Smooth muscle cell (in vitro differentiated cells): ENCODE data around the gene CFAP221. TPM values are rescaled to one million over a fixed set of nuclear protein-coding genes. Genes with fewer than 3 reads are reported as not detected.

Source experiments
- DNase-seq: peaks from one replicate; lab custom pipeline; 2025; ENCODE audit not compliant: unreplicated experiment; lab: John Stamatoyannopoulos, UW
- H2AFZ ChIP-seq: fragments of 200-600 bp; sonication (generic); 2 replicates; pipeline ENCODE4 v1.6.0; 2016; ENCODE audit warnings: antibody characterized with exemption, low read depth, mild to moderate bottlenecking
- H3F3A ChIP-seq: fragments of 200-600 bp; sonication (generic); 2 replicates; pipeline ENCODE4 v1.6.0; 2017; ENCODE audit warnings: antibody characterized with exemption, low read depth
- H3K27ac ChIP-seq: fragments of 200-600 bp; sonication (generic); 2 replicates; pipeline ENCODE4 v1.5.1; 2016; ENCODE audit warnings: low read depth, mild to moderate bottlenecking
- H3K27me3 ChIP-seq: fragments of 200-600 bp; sonication (generic); 2 replicates; pipeline ENCODE4 v1.6.1; 2016; ENCODE audit warnings: low read depth, mild to moderate bottlenecking
- H3K36me3 ChIP-seq: fragments of 200-600 bp; sonication (generic); 2 replicates; pipeline ENCODE4 v1.5.1; 2016; ENCODE audit warnings: low read depth
- H3K4me1 ChIP-seq: fragments of 200-600 bp; sonication (generic); 2 replicates; pipeline ENCODE4 v1.5.1; 2016; ENCODE audit warnings: low read depth
- H3K4me2 ChIP-seq: fragments of 200-600 bp; sonication (generic); 2 replicates; pipeline ENCODE4 v1.6.0; 2016; ENCODE audit warnings: mild to moderate bottlenecking
- H3K4me3 ChIP-seq: fragments of 200-600 bp; sonication (generic); 2 replicates; pipeline ENCODE4 v1.5.1; 2016; ENCODE audit warnings: mild to moderate bottlenecking
- H3K79me2 ChIP-seq: fragments of 200-600 bp; sonication (generic); 2 replicates; pipeline ENCODE4 v1.6.0; 2016; ENCODE audit warnings: low read depth, mild to moderate bottlenecking
- H3K9ac ChIP-seq: fragments of 200-600 bp; sonication (generic); 2 replicates; pipeline ENCODE4 v1.6.0; 2016; ENCODE audit warnings: low read depth
- H3K9me3 ChIP-seq: fragments of 200-600 bp; sonication (generic); replicated peaks from 2 replicates; pipeline ENCODE4 v1.5.1; 2016; ENCODE audit warnings: low read depth
- H4K20me1 ChIP-seq: fragments of 200-600 bp; sonication (generic); 2 replicates; pipeline ENCODE4 v1.6.0; 2016; ENCODE audit warnings: low read depth
- WGBS: methylation state at CpG from one replicate; pipeline ENCODE4 v1.1.7; 2016; ENCODE audit warnings: low lambda C conversion rate; 5-methylcytosine and 5-hydroxymethylcytosine counted together
- polyA plus RNA-seq: library from polyadenylated mRNA; unstranded; fragments of >200 nt; fragmentation: Nextera tagmentation; extraction: Ambion mirVana; gene quantifications from 2 replicates; pipeline ENCODE4 v1.2.1, GENCODE V29; 2016
- total RNA-seq: library from RNA; depleted of rRNA; stranded (reverse); fragments of >200 nt; gene quantifications from 2 replicates; pipeline ENCODE4 v1.2.3, GENCODE V29; 2014
- TF ChIP-seq, protein P1 (sequence below): fragments of 200-600 bp; sonication (generic); IDR thresholded peaks from 2 replicates; pipeline ENCODE4 v1.5.1; 2017; ENCODE audit warnings: borderline replicate concordance, mild to moderate bottlenecking, antibody characterized with exemption; ENCODE audit not compliant: insufficient read depth, poor library complexity, severe bottlenecking

Gene CFAP221
- total and polyA plus RNA-seq, 2 experiments from 2014 or later = 0.17 to 0.31 TPM

DNA sequence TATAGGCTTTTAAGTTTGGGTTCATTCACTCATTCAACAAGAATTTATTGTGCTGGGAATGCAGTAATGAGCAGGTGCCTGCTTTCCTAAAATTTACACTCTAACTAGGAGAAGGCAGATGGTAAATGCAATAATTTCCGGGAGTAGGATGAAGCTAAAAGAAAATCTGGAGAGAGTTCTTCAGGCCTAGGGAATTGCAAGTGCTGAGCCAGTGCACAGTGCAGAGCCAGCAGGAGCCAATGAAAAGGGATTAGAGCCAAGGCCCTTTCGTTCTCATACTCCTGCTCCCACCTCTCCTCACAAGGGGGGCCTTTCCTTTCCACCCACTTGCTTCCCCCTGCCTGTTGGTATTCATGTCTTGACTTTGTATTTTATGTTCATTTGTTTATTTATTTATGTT is 55.1 kb downstream of the CFAP221 start:
- no peak overlapping the region for H3K9ac ChIP-seq
- H3K4me3 ChIP-seq = no peak overlapping the region
- no peak overlapping the region for H3K27ac ChIP-seq
- TF ChIP-seq, protein P1, sequence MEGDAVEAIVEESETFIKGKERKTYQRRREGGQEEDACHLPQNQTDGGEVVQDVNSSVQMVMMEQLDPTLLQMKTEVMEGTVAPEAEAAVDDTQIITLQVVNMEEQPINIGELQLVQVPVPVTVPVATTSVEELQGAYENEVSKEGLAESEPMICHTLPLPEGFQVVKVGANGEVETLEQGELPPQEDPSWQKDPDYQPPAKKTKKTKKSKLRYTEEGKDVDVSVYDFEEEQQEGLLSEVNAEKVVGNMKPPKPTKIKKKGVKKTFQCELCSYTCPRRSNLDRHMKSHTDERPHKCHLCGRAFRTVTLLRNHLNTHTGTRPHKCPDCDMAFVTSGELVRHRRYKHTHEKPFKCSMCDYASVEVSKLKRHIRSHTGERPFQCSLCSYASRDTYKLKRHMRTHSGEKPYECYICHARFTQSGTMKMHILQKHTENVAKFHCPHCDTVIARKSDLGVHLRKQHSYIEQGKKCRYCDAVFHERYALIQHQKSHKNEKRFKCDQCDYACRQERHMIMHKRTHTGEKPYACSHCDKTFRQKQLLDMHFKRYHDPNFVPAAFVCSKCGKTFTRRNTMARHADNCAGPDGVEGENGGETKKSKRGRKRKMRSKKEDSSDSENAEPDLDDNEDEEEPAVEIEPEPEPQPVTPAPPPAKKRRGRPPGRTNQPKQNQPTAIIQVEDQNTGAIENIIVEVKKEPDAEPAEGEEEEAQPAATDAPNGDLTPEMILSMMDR = no peak
- no peaks in the 10 kb centered on the region for H3K36me3 ChIP-seq
- no peaks in the 10 kb centered on the region for H3K9me3 ChIP-seq
- H3F3A ChIP-seq = no peaks in the 10 kb centered on the region
- no peaks in the 10 kb centered on the region for H3K79me2 ChIP-seq
- no peak overlapping the region for H3K4me2 ChIP-seq
- H2AFZ ChIP-seq = no peak overlapping the region
- no peaks in the 10 kb centered on the region for H4K20me1 ChIP-seq
- peaks cover 6% of the 10 kb centered on the region for H3K4me1 ChIP-seq
- no peak for DNase-seq
- H3K27me3 ChIP-seq = no peaks in the 10 kb centered on the region
- 93% methylated on average over 2 of the region's 2 CpGs for WGBS

- H4K20me1 ChIP-seq = no peaks in the 10 kb centered on the region
- TF ChIP-seq, protein P1 = no peak
- H3K79me2 ChIP-seq = no peaks in the 10 kb centered on the region
- no peak overlapping the region for H3K4me2 ChIP-seq
- H3K36me3 ChIP-seq = no peaks in the 10 kb centered on the region
- no peak overlapping the region for H3K27ac ChIP-seq
- no peak overlapping the region for H3K4me3 ChIP-seq
- no peaks in the 10 kb centered on the region for H3K27me3 ChIP-seq
- peaks cover 3% of the 10 kb centered on the region for H3K4me1 ChIP-seq
- H3K9ac ChIP-seq = no peak overlapping the region
- no peaks in the 10 kb centered on the region for H3K9me3 ChIP-seq
- DNase-seq = no peak
- 86% methylated on average over 4 of the region's 4 CpGs for WGBS
- H3F3A ChIP-seq = no peaks in the 10 kb centered on the region
- no peak overlapping the region for H2AFZ ChIP-seq
These were observed 60.8 kb downstream of the CFAP221 start for GRCh38 chr2:119605096-119605495.

DNA sequence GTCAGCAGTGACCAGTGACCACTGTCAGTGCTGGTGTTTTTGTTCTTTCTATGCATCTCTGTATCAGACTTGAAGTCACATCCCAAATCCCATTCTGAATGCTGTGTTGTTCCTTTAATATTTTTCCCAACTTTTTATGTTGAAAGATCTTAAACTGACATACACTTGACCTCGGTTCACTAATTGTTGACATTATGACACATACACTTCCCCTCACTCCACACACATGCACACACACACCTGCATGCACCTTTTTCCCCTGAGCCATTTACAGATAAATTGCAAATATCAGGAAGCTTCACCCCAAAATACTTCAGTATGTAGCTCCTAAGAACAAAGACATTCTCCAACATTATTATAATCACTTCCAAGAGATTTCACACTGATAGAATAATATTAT is 62.4 kb downstream of the CFAP221 start:
- Histone ChIP-seq H3K4me2 (no peak overlapping the region), H3K4me1 (no peaks in the 10 kb centered on the region), H4K20me1 (no peaks in the 10 kb centered on the region), H3K79me2 (no peaks in the 10 kb centered on the region), H3K27me3 (no peaks in the 10 kb centered on the region), H3K4me3 (no peak overlapping the region), H3K9ac (no peak overlapping the region), H3K27ac (no peak overlapping the region), H2AFZ (no peak overlapping the region), H3K36me3 (no peaks in the 10 kb centered on the region), H3K9me3 (no peaks in the 10 kb centered on the region), H3F3A (no peaks in the 10 kb centered on the region)
- TF ChIP-seq, protein P1 = no peak
- no peak for DNase-seq
- 95% methylated on average over 1 of the region's 1 CpG for WGBS

GRCh38 chr2:119608553-119608952 is 64.3 kb downstream of the CFAP221 start:
- TF ChIP-seq, protein P1 = no peak
- H2AFZ ChIP-seq = no peak overlapping the region
- no peak overlapping the region for H3K27ac ChIP-seq
- DNase-seq = no peak
- H3K79me2 ChIP-seq = no peaks in the 10 kb centered on the region
- no peak overlapping the region for H3K4me3 ChIP-seq
- no peak overlapping the region for H3K4me2 ChIP-seq
- H3F3A ChIP-seq = no peaks in the 10 kb centered on the region
- H3K36me3 ChIP-seq = no peaks in the 10 kb centered on the region
- H3K27me3 ChIP-seq = no peaks in the 10 kb centered on the region
- no peaks in the 10 kb centered on the region for H4K20me1 ChIP-seq
- H3K9me3 ChIP-seq = no peaks in the 10 kb centered on the region
- 53% methylated on average over 3 of the region's 3 CpGs for WGBS
- H3K4me1 ChIP-seq = no peaks in the 10 kb centered on the region
- no peak overlapping the region for H3K9ac ChIP-seq
